ENCODE measurements around the gene GKN2.

GKN2 gene, protein sequence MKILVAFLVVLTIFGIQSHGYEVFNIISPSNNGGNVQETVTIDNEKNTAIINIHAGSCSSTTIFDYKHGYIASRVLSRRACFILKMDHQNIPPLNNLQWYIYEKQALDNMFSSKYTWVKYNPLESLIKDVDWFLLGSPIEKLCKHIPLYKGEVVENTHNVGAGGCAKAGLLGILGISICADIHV

DNA sequence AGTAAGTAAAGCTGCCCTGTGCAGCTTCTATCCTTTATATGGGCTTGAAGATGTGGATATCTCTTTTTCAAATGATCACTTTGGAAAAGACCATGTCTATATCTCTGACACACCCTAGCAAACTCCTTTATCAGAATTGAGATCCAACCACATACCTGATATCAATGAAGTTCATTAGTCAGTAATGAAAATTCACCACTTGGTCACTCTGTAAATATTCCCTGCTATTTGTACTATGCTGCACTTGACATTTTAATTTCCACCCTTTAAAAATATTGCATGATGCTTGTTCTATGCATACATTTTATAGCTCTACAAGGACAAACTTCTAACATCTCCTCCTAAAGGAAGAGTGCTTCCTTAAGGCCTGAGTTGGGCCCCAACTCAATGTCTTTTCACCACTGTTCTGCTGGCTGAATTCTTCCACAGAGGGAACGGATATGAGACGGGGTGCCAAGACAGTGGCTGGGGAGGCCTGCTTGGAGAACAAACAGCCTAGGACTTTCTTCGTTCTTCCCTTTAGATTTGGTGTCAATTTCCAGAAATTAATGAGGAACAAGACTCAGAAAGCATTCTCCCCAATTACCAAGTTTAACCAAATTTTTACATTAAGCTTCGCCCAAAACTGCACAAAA lies at the start of gene GKN2:
GKN2 (minus strand) TSS at position 7 of the 635 bp plus-strand sequence. CDS start 32 bp downstream, outside the sequence.
- in situ Hi-C loops (cut with HindIII; ENCODE audit: low pct_ligation_motif_present, low sequenced_read_pairs) = no loop called here

DNA sequence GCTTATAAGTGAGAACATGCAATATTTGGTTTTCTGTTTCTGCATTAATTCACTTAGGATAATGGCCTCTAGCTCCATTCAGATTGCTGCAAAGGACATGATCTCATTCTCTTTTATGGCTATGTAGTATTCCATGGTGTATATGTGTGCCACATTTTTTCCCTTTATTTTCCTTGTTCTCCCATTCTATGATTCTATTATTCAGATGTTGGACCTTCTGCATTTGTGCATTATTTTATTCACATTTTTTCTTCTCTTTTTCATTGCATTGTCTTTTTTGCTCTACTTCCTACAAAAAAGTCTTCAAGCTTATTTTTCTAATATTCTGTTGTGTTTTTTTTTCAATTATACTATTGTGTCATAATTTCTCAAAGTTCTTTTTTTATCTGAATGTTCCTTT lies 49.2 kb upstream of the GKN2 start:
- in situ Hi-C loops (cut with HindIII; ENCODE audit: low pct_ligation_motif_present, low sequenced_read_pairs) = loop anchor here (25.0 kb wide), 1 partner anchor 285 kb away; no protein-coding TSS in a partner anchor
- H3K36me3 ChIP-seq (replicated peaks) = no peaks in the 10 kb centered on the region
- no peak overlapping the region for H3K27ac ChIP-seq
- TF ChIP-seq CTCF (IDR thresholded peaks at IDR 0.05; ENCODE audit: low read depth, low read length, missing control alignments) = no peak
- DNase-seq = no peak
- no peak overlapping the region for H3K4me3 ChIP-seq (ENCODE audit: low read depth, low read length)
- H3K27me3 ChIP-seq (replicated peaks) = no peaks in the 10 kb centered on the region

More for the DNA sequence above, at the start of gene GKN2:
- Histone ChIP-seq H3K27me3 (replicated peaks) (no peaks in the 10 kb centered on the region), H3K27ac (no peak within 1 kb of the TSS), H3K4me3 (ENCODE audit: low read depth, low read length) (no peak within 1 kb of the TSS), H3K36me3 (replicated peaks) (no peaks in the 10 kb centered on the region)
- no peak for DNase-seq
- TF ChIP-seq CTCF (IDR thresholded peaks at IDR 0.05; ENCODE audit: low read depth, low read length, missing control alignments) = no peak

- in situ Hi-C loops (cut with HindIII; ENCODE audit: low pct_ligation_motif_present, low sequenced_read_pairs) = no loop called here
- no peak for TF ChIP-seq CTCF (IDR thresholded peaks at IDR 0.05; ENCODE audit: low read depth, low read length, missing control alignments)
- no peak for DNase-seq
- no peaks in the 10 kb centered on the region for H3K27me3 ChIP-seq (replicated peaks)
- H3K27ac ChIP-seq = no peak overlapping the region
- H3K4me3 ChIP-seq (ENCODE audit: low read depth, low read length) = no peak overlapping the region
- no peaks in the 10 kb centered on the region for H3K36me3 ChIP-seq (replicated peaks)
Measured at GRCh38 chr2:68997401-68997800, 44.7 kb upstream of the GKN2 start.

GRCh38 chr2:68995916-68996315 lies 43.2 kb upstream of the GKN2 start:
- TF ChIP-seq CTCF (IDR thresholded peaks at IDR 0.05; ENCODE audit: low read depth, low read length, missing control alignments) = no peak
- Histone ChIP-seq H3K27me3 (replicated peaks) (no peaks in the 10 kb centered on the region), H3K4me3 (ENCODE audit: low read depth, low read length) (no peak overlapping the region), H3K36me3 (replicated peaks) (no peaks in the 10 kb centered on the region), H3K27ac (no peak overlapping the region)
- in situ Hi-C loops (cut with HindIII; ENCODE audit: low pct_ligation_motif_present, low sequenced_read_pairs) = no loop called here
- no peak for DNase-seq

DNA sequence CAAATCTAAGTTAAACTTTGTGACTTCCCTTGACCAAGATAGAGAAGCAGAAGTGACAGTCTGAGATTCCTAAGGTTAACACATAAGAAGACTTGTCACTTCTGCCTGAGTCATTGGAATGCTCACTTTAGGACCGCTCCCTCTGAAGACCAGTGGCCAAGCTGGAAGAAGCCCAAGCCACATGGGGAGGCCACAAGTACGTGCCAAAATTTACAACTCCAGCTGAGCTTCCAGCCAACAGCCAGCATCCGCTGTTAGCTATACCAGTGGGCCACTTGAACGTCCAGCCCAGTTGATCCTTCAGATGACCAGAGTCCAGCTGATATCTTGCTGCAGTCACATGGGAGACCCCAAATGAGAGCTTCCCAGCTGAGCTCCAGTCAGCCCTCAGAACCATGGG lies 42.2 kb upstream of the GKN2 start:
- Histone ChIP-seq H3K4me3 (ENCODE audit: low read depth, low read length) (no peak overlapping the region), H3K27me3 (replicated peaks) (no peaks in the 10 kb centered on the region), H3K36me3 (replicated peaks) (no peaks in the 10 kb centered on the region), H3K27ac (no peak overlapping the region)
- in situ Hi-C loops (cut with HindIII; ENCODE audit: low pct_ligation_motif_present, low sequenced_read_pairs) = no loop called here
- no peak for TF ChIP-seq CTCF (IDR thresholded peaks at IDR 0.05; ENCODE audit: low read depth, low read length, missing control alignments)
- peak; percentile 69 for DNase-seq
